Lower leg skin (tissue), 3 donors: Measurements from ENCODE around the gene MRM2.

Experiments
- CTCF ChIP-seq, 3 donors: fragments of 450-650 bp; IDR thresholded peaks; one replicate each; pipeline ENCODE4 v1.5.1; 2016; ENCODE audit warnings: antibody characterized with exemption in 3 of 3, mild to moderate bottlenecking in 3 of 3, moderate library complexity in 2 of 3
- POLR2A ChIP-seq, 2 donors: fragments of 450-650 bp; IDR thresholded peaks; one replicate each; pipeline ENCODE4 v1.6.1; 2016 to 2017; ENCODE audit warnings: antibody characterized with exemption in 2 of 2, mild to moderate bottlenecking in 1 of 2, moderate library complexity in 1 of 2

GRCh38 chr7:2290877-2291276 is 48.9 kb upstream of the MRM2 start:
- no peak for TF ChIP-seq CTCF (IDR thresholded peaks at IDR 0.05)
- TF ChIP-seq POLR2A (IDR thresholded peaks at IDR 0.05) = no peak
